ENCODE results near the gene ADGRG6. TPM values are rescaled to one million over a fixed set of nuclear protein-coding genes. Genes with fewer than 3 reads are reported as not detected.
A peak's percentile ranks its signal among the peaks of the same experiment; 100 is the strongest.

Gene ADGRG6
- polyA plus RNA-seq, 1 of the 3 experiments (the other 2 are of a cell fraction) = 61.5 TPM

- H3K9me3 ChIP-seq = no peaks in the 10 kb centered on the region
- H3K9me2 ChIP-seq = no peaks in the 10 kb centered on the region
- H2AFZ ChIP-seq (ENCODE audit: low read depth) = no peak overlapping the region
- H3K79me2 ChIP-seq (ENCODE audit: insufficient read depth) = no peaks in the 10 kb centered on the region
- no peak for TF ChIP-seq GATA2 (CRISPR knock-in tag; IDR thresholded peaks at IDR 0.05)
- no peak for TF ChIP-seq ZBTB33 (IDR thresholded peaks at IDR 0.05; ENCODE audit: borderline replicate concordance, low read depth)
- no peak for TF ChIP-seq SMC3 (IDR thresholded peaks at IDR 0.05; ENCODE audit: low read depth, low read length)
- TF ChIP-seq USF1 (IDR thresholded peaks at IDR 0.05; ENCODE audit: borderline replicate concordance, low read depth) = no peak
- TF ChIP-seq CHD2 (IDR thresholded peaks at IDR 0.05; ENCODE audit: low read length, partially characterized antibody) = no peak
- TF ChIP-seq RXRA (IDR thresholded peaks at IDR 0.05; ENCODE audit: borderline replicate concordance, low read depth) = no peak
- no peak for TF ChIP-seq TCF12 (IDR thresholded peaks at IDR 0.05)
- no peak for TF ChIP-seq FOXM1 (IDR thresholded peaks at IDR 0.05; ENCODE audit: low read depth)
- no peak for TF ChIP-seq RFX5 (IDR thresholded peaks at IDR 0.05; ENCODE audit: low read length)
- TF ChIP-seq TAF1 (IDR thresholded peaks at IDR 0.05; ENCODE audit: borderline replicate concordance, low read depth, low read length) = no peak
- 46% methylated on average over 1 of the region's 1 CpG for WGBS (ENCODE audit: low lambda C conversion rate)
- ChIA-PET POLR2A (no interaction called here), CTCF (no interaction called here)
- H3K4me2 ChIP-seq = no peak overlapping the region
- peaks cover 27% of the 10 kb centered on the region for H3F3A ChIP-seq (replicated peaks; ENCODE audit: insufficient read depth)
- no peak overlapping the region for H3K27ac ChIP-seq (ENCODE audit: low read depth in 2 of 2, low read length in 1 of 2)
- no peaks in the 10 kb centered on the region for H3K36me3 ChIP-seq (replicated peaks in 1 of 2; ENCODE audit: control insufficient read depth in 1 of 2, insufficient read depth in 2 of 2, low read length in 1 of 2)
- H3K4me1 ChIP-seq (ENCODE audit: control insufficient read depth in 1 of 2, insufficient read depth in 2 of 2, low read depth in 1 of 2, low read length in 1 of 2) = no peaks in the 10 kb centered on the region; a peak in 1 of 4 replicates
- no peak overlapping the region for H3K9ac ChIP-seq
- no peak overlapping the region for H3K4me3 ChIP-seq (ENCODE audit: low read depth in 2 of 2, low read length in 1 of 2)
- no peak for DNase-seq
- H3K27me3 ChIP-seq (ENCODE audit: insufficient read depth) = no peaks in the 10 kb centered on the region
- no peaks in the 10 kb centered on the region for H4K20me1 ChIP-seq (ENCODE audit: insufficient read depth)
Observed at GRCh38 chr6:142294679-142295078, 7.1 kb upstream of the ADGRG6 start.

GRCh38 chr6:142296975-142297604 lies 4.7 kb upstream of the ADGRG6 start:
- CTCF ChIA-PET = no interaction called here
- Histone ChIP-seq H3K27me3 (ENCODE audit: insufficient read depth) (no peaks in the 10 kb centered on the region), H2AFZ (ENCODE audit: low read depth) (no peak overlapping the region), H4K20me1 (ENCODE audit: insufficient read depth) (no peaks in the 10 kb centered on the region), H3K27ac (ENCODE audit: low read depth in 2 of 2, low read length in 1 of 2) (peak overlapping the region; percentile 43 to 77; a peak in 3 of 4 replicates), H3K9me3 (no peaks in the 10 kb centered on the region), H3K4me1 (ENCODE audit: control insufficient read depth in 1 of 2, insufficient read depth in 2 of 2, low read depth in 1 of 2, low read length in 1 of 2) (no peaks in the 10 kb centered on the region; a peak in 1 of 4 replicates), H3F3A (replicated peaks; ENCODE audit: insufficient read depth) (peaks cover 44% of the 10 kb centered on the region), H3K79me2 (ENCODE audit: insufficient read depth) (peaks cover 3% of the 10 kb centered on the region; the same call in 1 of the 2 replicates), H3K4me3 (ENCODE audit: low read depth in 2 of 2, low read length in 1 of 2) (no peak overlapping the region), H3K9ac (no peak overlapping the region), H3K36me3 (replicated peaks in 1 of 2; ENCODE audit: control insufficient read depth in 1 of 2, insufficient read depth in 2 of 2, low read length in 1 of 2) (no peaks in the 10 kb centered on the region), H3K9me2 (no peaks in the 10 kb centered on the region), H3K4me2 (no peak overlapping the region)
- no peak for DNase-seq
- WGBS (ENCODE audit: low lambda C conversion rate) = 58% methylated on average over 2 of the region's 2 CpGs
- POLR2A ChIA-PET = no interaction called here
- TF ChIP-seq TEAD4 (IDR thresholded peaks at IDR 0.05; ENCODE audit: borderline replicate concordance, insufficient read depth) = no peak
- TF ChIP-seq ZBTB33 (IDR thresholded peaks at IDR 0.05; ENCODE audit: borderline replicate concordance, low read depth) = no peak
- no peak for TF ChIP-seq RCOR1 (IDR thresholded peaks at IDR 0.05; ENCODE audit: low read length)
- no peak for TF ChIP-seq EP300 (IDR thresholded peaks at IDR 0.05; ENCODE audit: borderline replicate concordance in 1 of 2, low read depth in 1 of 2, low read length in 1 of 2)
- no peak for TF ChIP-seq TAF1 (IDR thresholded peaks at IDR 0.05; ENCODE audit: borderline replicate concordance, low read depth, low read length)
- TF ChIP-seq PBX3 (IDR thresholded peaks at IDR 0.05) = no peak
- TF ChIP-seq SMC3 (IDR thresholded peaks at IDR 0.05; ENCODE audit: low read depth, low read length) = no peak
- no peak for TF ChIP-seq IRF3 (IDR thresholded peaks at IDR 0.05; ENCODE audit: low read depth, low read length)
- TF ChIP-seq CHD2 (IDR thresholded peaks at IDR 0.05; ENCODE audit: low read length, partially characterized antibody) = no peak
- TF ChIP-seq GABPA (IDR thresholded peaks at IDR 0.05; ENCODE audit: low read depth) = no peak
- no peak for TF ChIP-seq GATA2 (CRISPR knock-in tag; IDR thresholded peaks at IDR 0.05)
